A673 (cell line): ENCODE measurements around the gene PDZD8.

ENCODE experiments used
- EZH2 ChIP-seq: fragments of 200-600 bp; sonication (generic); IDR thresholded peaks from 2 replicates; pipeline ENCODE4 v1.6.1; 2017; ENCODE audit warnings: borderline replicate concordance, low read depth, mild to moderate bottlenecking, mixed read lengths, antibody characterized with exemption, low read length; ENCODE audit not compliant: poor library complexity, severe bottlenecking
- TF ChIP-seq, protein P1 (sequence below): fragments of 300-800, 200-600 bp; sonication (generic); conservative IDR thresholded peaks from 2 replicates; pipeline ENCODE4 v1.5.1; 2017; ENCODE audit warnings: low read depth, mild to moderate bottlenecking, antibody characterized with exemption, low read length, moderate library complexity, mixed read lengths

- no peak for TF ChIP-seq EZH2
- TF ChIP-seq, protein P1, sequence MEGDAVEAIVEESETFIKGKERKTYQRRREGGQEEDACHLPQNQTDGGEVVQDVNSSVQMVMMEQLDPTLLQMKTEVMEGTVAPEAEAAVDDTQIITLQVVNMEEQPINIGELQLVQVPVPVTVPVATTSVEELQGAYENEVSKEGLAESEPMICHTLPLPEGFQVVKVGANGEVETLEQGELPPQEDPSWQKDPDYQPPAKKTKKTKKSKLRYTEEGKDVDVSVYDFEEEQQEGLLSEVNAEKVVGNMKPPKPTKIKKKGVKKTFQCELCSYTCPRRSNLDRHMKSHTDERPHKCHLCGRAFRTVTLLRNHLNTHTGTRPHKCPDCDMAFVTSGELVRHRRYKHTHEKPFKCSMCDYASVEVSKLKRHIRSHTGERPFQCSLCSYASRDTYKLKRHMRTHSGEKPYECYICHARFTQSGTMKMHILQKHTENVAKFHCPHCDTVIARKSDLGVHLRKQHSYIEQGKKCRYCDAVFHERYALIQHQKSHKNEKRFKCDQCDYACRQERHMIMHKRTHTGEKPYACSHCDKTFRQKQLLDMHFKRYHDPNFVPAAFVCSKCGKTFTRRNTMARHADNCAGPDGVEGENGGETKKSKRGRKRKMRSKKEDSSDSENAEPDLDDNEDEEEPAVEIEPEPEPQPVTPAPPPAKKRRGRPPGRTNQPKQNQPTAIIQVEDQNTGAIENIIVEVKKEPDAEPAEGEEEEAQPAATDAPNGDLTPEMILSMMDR: no peak
These were observed 20.2 kb downstream of the PDZD8 start for GRCh38 chr10:117355072-117355471.
